Stomach (tissue), 8 donors: ENCODE measurements around the gene FBXL14. TPM values are rescaled to one million over a fixed set of nuclear protein-coding genes. Genes with fewer than 3 reads are reported as not detected.

Source experiments
- polyA plus RNA-seq, 3 donors: library from polyadenylated mRNA; stranded (reverse); fragments of 200-250 nt; gene quantifications; one replicate each; pipeline ENCODE4 v1.2.3, GENCODE V29; 2013
- total RNA-seq, 5 donors: library from RNA; depleted of rRNA; stranded (reverse); fragments of >200 nt; gene quantifications; one replicate each; pipeline versions ENCODE4 v1.1.0 to v1.2.3, GENCODE V29; 2014 to 2016
- donor health status: healthy with polysubstance abuse.
- donor health status: Bipolar disorder and iron deficiency.
- donor health status: healthy.

The FBXL14 gene
- total and polyA plus RNA-seq, 8 donors: 2.6 to 36.2 (median 7.9) TPM; not detected in 1

Other genes with a start within 250 kb of the FBXL14 start
- 10 to 100 TPM in 2 of 5 donors, 1 to 10 TPM in 2, under 1 TPM in 1; 0.45 to 22.3 (median 7.8) TPM for gene WNT5B, start 34.6 kb upstream of the FBXL14 start, total RNA-seq
- 10 to 100 TPM in 1 of 3 donors, 1 to 10 TPM in 2; 4.3 to 13.6 (median 4.4) TPM for gene WNT5B, start 34.6 kb upstream of the FBXL14 start, polyA plus RNA-seq
- gene ADIPOR2, start 96.5 kb upstream of the FBXL14 start, total RNA-seq: 100 to 1,000 TPM in 1 of 5 donors, 10 to 100 TPM in 3, 1 to 10 TPM in 1; 2.9 to 185 (median 29.5) TPM
- 10 to 100 TPM; 22.4 to 41.4 (median 24.4) TPM for gene ADIPOR2, start 96.5 kb upstream of the FBXL14 start, polyA plus RNA-seq
- not detected for gene LRTM2, start 226.0 kb upstream of the FBXL14 start, total RNA-seq
- under 1 TPM in 1 of 3 donors, not detected in 2; 0.03 TPM for gene LRTM2, start 226.0 kb upstream of the FBXL14 start, polyA plus RNA-seq